ENCODE results near the gene TRIM58.

The TRIM58 gene

DNA sequence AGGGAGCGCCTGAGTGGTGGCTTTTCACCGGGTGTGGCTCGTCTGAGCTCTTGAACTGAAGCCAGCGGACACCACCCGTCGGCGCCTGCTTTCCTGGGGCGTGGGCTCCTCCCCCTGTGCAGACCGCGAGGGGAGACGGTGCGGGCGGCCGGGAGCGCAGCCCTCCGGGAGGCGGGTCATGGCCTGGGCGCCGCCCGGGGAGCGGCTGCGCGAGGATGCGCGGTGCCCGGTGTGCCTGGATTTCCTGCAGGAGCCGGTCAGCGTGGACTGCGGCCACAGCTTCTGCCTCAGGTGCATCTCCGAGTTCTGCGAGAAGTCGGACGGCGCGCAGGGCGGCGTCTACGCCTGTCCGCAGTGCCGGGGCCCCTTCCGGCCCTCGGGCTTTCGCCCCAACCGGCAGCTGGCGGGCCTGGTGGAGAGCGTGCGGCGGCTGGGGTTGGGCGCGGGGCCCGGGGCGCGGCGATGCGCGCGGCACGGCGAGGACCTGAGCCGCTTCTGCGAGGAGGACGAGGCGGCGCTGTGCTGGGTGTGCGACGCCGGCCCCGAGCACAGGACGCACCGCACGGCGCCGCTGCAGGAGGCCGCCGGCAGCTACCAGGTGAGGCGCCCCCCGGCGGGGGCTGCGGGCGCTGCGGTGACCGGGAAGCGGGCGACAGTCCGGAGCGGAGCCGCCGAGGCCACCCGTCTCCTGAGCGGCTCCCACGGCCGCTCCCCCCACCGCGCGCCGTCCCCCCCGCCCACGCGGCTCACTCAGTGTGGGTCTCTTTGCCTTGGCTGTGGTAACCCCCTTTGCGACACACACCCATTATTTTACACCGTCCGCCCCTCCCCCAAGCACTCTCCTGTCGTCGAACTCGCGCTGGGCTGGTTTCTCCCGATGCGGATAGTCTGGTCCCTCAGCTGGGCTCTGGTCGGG, at the start of gene TRIM58:
Gene TRIM58, plus strand, starts transcription at position 119 of the 916 bp plus-strand sequence. Its CDS starts 60 bp downstream, at position 179.
- peak; percentile 56 for DNase-seq (ENCODE audit: low spot score)
- TF ChIP-seq, protein P1, sequence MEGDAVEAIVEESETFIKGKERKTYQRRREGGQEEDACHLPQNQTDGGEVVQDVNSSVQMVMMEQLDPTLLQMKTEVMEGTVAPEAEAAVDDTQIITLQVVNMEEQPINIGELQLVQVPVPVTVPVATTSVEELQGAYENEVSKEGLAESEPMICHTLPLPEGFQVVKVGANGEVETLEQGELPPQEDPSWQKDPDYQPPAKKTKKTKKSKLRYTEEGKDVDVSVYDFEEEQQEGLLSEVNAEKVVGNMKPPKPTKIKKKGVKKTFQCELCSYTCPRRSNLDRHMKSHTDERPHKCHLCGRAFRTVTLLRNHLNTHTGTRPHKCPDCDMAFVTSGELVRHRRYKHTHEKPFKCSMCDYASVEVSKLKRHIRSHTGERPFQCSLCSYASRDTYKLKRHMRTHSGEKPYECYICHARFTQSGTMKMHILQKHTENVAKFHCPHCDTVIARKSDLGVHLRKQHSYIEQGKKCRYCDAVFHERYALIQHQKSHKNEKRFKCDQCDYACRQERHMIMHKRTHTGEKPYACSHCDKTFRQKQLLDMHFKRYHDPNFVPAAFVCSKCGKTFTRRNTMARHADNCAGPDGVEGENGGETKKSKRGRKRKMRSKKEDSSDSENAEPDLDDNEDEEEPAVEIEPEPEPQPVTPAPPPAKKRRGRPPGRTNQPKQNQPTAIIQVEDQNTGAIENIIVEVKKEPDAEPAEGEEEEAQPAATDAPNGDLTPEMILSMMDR (IDR thresholded peaks at IDR 0.05; ENCODE audit: extremely low read depth, insufficient read depth, missing control alignments) = peak; percentile 22
- in situ Hi-C loops (cut with MboI; ENCODE audit: low pct_unique_long_range_greater_than_20kb, low sequenced_read_pairs, unreplicated experiment) = no loop called here

GRCh38 chr1:247812637-247813036, 44.4 kb upstream of the TRIM58 start:
- TF ChIP-seq, protein P1 (IDR thresholded peaks at IDR 0.05; ENCODE audit: extremely low read depth, insufficient read depth, missing control alignments) = no peak
- no peak for DNase-seq (ENCODE audit: low spot score)
- in situ Hi-C loops (cut with MboI; ENCODE audit: low pct_unique_long_range_greater_than_20kb, low sequenced_read_pairs, unreplicated experiment) = no loop called here

- in situ Hi-C loops (cut with MboI; ENCODE audit: low pct_unique_long_range_greater_than_20kb, low sequenced_read_pairs, unreplicated experiment) = no loop called here
- TF ChIP-seq, protein P1 (IDR thresholded peaks at IDR 0.05; ENCODE audit: extremely low read depth, insufficient read depth, missing control alignments) = no peak
- DNase-seq (ENCODE audit: low spot score) = no peak
These were observed 34.9 kb upstream of the TRIM58 start for GRCh38 chr1:247822060-247822459.

DNA sequence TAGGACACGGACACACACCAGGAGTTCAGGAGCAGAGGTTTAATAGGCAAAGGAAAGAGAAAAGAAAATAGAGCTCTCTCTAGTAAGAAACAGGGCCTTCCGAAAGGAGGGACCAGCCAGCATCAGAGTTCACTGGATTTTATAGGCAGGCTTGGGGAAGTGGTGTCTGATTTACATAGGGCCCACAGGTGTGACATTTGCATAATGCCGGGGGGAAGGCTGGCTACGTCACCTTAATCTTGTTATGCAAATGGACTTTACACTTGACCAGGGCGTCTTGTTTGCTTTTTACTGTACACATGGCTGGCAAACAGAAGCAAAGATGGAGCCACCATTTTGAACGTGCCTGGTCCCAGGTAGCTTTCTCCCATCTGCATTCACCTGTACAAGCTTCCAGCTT, 33.0 kb upstream of the TRIM58 start, which contains the start of gene OR14A16:
Gene OR14A16, minus strand, starts transcription at position 97 of the 400 bp plus-strand sequence. CDS start 8,390 bp downstream, outside the sequence.
- TF ChIP-seq, protein P1 (IDR thresholded peaks at IDR 0.05; ENCODE audit: extremely low read depth, insufficient read depth, missing control alignments) = no peak
- no peak for DNase-seq (ENCODE audit: low spot score)
- in situ Hi-C loops (cut with MboI; ENCODE audit: low pct_unique_long_range_greater_than_20kb, low sequenced_read_pairs, unreplicated experiment) = no loop called here

GRCh38 chr1:247825362-247825761, 31.6 kb upstream of the TRIM58 start:
- in situ Hi-C loops (cut with MboI; ENCODE audit: low pct_unique_long_range_greater_than_20kb, low sequenced_read_pairs, unreplicated experiment) = no loop called here
- no peak for DNase-seq (ENCODE audit: low spot score)
- TF ChIP-seq, protein P1 (IDR thresholded peaks at IDR 0.05; ENCODE audit: extremely low read depth, insufficient read depth, missing control alignments) = no peak

DNA sequence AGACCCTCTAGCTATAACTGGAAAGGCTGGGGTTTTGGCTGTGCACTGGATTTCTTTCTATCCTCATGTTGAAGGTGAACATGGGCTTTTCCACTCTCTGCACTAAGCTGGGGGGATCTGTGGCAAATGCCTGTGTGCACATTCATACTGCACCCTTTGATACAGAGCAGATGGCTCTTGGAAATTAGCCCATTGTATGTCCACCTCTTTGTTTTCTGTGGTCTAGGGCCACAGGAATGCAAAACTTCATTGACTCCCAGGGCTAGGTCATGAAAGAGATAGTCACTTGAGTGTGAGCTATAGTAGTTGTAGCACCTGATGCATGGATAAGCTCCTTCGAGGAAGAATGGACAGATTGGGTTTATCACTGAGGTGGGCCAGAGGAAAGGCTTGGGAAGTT, 27.3 kb upstream of the TRIM58 start:
- TF ChIP-seq, protein P1 (IDR thresholded peaks at IDR 0.05; ENCODE audit: extremely low read depth, insufficient read depth, missing control alignments) = no peak
- DNase-seq (ENCODE audit: low spot score) = no peak
- in situ Hi-C loops (cut with MboI; ENCODE audit: low pct_unique_long_range_greater_than_20kb, low sequenced_read_pairs, unreplicated experiment) = no loop called here
